Loucy (cell line): ENCODE results near the gene F11.
"Not testable (repeated sequence)": the region's sequence is repeated elsewhere in the genome, so short reads cannot be mapped to it uniquely, and the experiment has no call there.

Experiments
- H2AFZ ChIP-seq: fragments of 200-600 bp; sonication (generic); 2 replicates; pipeline ENCODE4 v1.6.0; 2016; ENCODE audit warnings: antibody characterized with exemption, mild to moderate bottlenecking, low read length, moderate library complexity
- H3F3A ChIP-seq: fragments of 200-600 bp; 2 replicates; pipeline ENCODE4 v1.6.0; 2016; ENCODE audit warnings: antibody characterized with exemption, low read depth, mild to moderate bottlenecking
- H3K27me3 ChIP-seq: fragments of 200-600 bp; sonication (generic); 2 replicates; pipeline ENCODE4 v1.6.1; 2014; ENCODE audit warnings: low read length, mild to moderate bottlenecking; ENCODE audit not compliant: insufficient read depth, poor library complexity, severe bottlenecking
- H3K36me3 ChIP-seq: fragments of 200-600 bp; sonication (generic); 2 replicates; pipeline ENCODE4 v1.6.1; 2016; ENCODE audit warnings: low read length; ENCODE audit not compliant: insufficient read depth
- H3K4me1 ChIP-seq: fragments of 200-600 bp; sonication (generic); 2 replicates; pipeline ENCODE4 v1.5.1; 2014; ENCODE audit warnings: low read length, mild to moderate bottlenecking; ENCODE audit not compliant: insufficient read depth, poor library complexity, severe bottlenecking
- H3K4me2 ChIP-seq: fragments of 200-600 bp; sonication (generic); 2 replicates; pipeline ENCODE4 v1.6.0; 2014; ENCODE audit warnings: antibody characterized with exemption, low read length, low read depth, mild to moderate bottlenecking; ENCODE audit not compliant: poor library complexity, severe bottlenecking
- H3K4me3 ChIP-seq: fragments of 200-600 bp; sonication (generic); 2 replicates; pipeline ENCODE4 v1.5.1; 2014; ENCODE audit warnings: low read length, mild to moderate bottlenecking, mixed read lengths; ENCODE audit not compliant: poor library complexity, severe bottlenecking
- H3K79me2 ChIP-seq: fragments of 200-600 bp; sonication (generic); 2 replicates; pipeline ENCODE4 v1.6.1; 2014; ENCODE audit warnings: low read length; ENCODE audit not compliant: insufficient read depth
- H3K9ac ChIP-seq: fragments of 200-600 bp; sonication (generic); 2 replicates; pipeline ENCODE4 v1.6.0; 2014; ENCODE audit warnings: mild to moderate bottlenecking, low read depth, low read length, moderate library complexity; ENCODE audit not compliant: poor library complexity, severe bottlenecking
- H3K9me2 ChIP-seq: fragments of 200-600 bp; sonication (generic); replicated peaks from 2 replicates; pipeline ENCODE4 v1.6.1; 2016; ENCODE audit warnings: low read depth, low read length, mixed read lengths
- H3K9me3 ChIP-seq: fragments of 200-600 bp; sonication (generic); 2 replicates; pipeline ENCODE4 v1.6.1; 2014; ENCODE audit warnings: mild to moderate bottlenecking, antibody characterized with exemption, low read length, low read depth; ENCODE audit not compliant: insufficient read depth
- H4K20me1 ChIP-seq: fragments of 200-600 bp; sonication (generic); 2 replicates; pipeline ENCODE4 v1.6.0; 2014; ENCODE audit warnings: antibody characterized with exemption, low read length, mild to moderate bottlenecking; ENCODE audit not compliant: insufficient read depth, poor library complexity, severe bottlenecking
- EZH2phosphoT487 ChIP-seq: fragments of 200-600 bp; IDR thresholded peaks from 2 replicates; pipeline ENCODE4 v1.6.1; 2018; ENCODE audit warnings: antibody characterized with exemption, mild to moderate bottlenecking, moderate library complexity, borderline replicate concordance
- TF ChIP-seq, protein P1 (sequence below): fragments of 200-600 bp; sonication (generic); conservative IDR thresholded peaks from 2 replicates; pipeline ENCODE4 v1.5.1; 2014; ENCODE audit warnings: mild to moderate bottlenecking, antibody characterized with exemption, low read length

The F11 gene

DNA sequence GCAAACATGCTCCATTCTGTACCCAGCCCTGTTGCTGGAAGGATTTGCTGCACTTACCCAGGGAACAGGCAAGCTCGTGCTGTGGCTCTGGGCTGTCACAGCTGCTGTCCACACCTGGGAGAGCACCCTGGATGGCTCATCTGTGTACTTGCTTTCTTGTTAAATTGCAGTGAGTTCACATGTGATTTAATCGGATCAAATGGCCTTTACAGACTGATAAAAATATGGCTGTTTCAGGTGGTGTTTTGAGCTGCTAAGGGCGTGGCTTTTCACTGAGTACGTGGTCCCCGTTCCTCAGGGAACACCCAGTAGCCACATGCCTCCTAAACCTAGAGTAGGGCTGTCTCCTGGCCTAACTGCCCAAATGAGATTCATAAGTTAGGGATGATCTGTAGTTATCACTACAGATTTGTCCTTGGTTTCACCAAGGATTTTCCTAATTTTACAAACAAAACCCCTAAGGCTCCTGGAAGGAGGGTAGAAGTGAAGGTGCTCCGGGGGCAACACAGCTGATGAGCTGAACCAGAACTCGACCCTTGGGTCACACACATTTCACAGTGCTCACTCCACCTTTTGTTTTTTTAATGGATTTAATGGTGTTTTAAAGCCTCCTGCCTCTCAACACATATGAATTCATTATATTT, 25.0 kb upstream of the F11 start:
- no peaks in the 10 kb centered on the region for H3F3A ChIP-seq
- H2AFZ ChIP-seq = no peak overlapping the region
- H3K9me2 ChIP-seq = no peaks in the 10 kb centered on the region
- no peaks in the 10 kb centered on the region for H3K9me3 ChIP-seq
- no peaks in the 10 kb centered on the region for H3K36me3 ChIP-seq
- H4K20me1 ChIP-seq = no peaks in the 10 kb centered on the region
- no peak overlapping the region for H3K9ac ChIP-seq
- H3K4me1 ChIP-seq = no peaks in the 10 kb centered on the region
- no peak for TF ChIP-seq EZH2phosphoT487
- TF ChIP-seq, protein P1, sequence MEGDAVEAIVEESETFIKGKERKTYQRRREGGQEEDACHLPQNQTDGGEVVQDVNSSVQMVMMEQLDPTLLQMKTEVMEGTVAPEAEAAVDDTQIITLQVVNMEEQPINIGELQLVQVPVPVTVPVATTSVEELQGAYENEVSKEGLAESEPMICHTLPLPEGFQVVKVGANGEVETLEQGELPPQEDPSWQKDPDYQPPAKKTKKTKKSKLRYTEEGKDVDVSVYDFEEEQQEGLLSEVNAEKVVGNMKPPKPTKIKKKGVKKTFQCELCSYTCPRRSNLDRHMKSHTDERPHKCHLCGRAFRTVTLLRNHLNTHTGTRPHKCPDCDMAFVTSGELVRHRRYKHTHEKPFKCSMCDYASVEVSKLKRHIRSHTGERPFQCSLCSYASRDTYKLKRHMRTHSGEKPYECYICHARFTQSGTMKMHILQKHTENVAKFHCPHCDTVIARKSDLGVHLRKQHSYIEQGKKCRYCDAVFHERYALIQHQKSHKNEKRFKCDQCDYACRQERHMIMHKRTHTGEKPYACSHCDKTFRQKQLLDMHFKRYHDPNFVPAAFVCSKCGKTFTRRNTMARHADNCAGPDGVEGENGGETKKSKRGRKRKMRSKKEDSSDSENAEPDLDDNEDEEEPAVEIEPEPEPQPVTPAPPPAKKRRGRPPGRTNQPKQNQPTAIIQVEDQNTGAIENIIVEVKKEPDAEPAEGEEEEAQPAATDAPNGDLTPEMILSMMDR = no peak
- no peaks in the 10 kb centered on the region for H3K79me2 ChIP-seq
- no peaks in the 10 kb centered on the region for H3K27me3 ChIP-seq
- no peak overlapping the region for H3K4me3 ChIP-seq
- H3K4me2 ChIP-seq = no peak overlapping the region

DNA sequence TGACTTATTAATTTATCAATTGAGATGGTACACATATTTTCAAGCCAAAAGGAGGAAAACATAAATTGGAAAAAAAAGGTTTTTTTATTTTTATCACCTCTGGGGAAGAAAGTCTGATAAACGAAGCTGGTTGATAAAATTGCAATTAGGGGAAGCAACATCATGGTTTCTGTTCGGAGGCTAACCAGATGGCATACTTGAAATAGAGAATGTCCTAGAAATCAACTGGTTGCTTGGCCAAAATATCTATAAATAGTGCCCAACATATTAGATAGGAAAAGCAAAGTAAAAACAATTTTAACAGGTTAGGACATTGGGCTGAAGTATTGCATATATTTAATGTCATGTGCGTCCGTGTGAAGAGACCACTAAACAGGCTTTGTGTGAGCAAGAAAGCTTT, 24.4 kb upstream of the F11 start:
- no peaks in the 10 kb centered on the region for H3K9me3 ChIP-seq
- no peaks in the 10 kb centered on the region for H3K36me3 ChIP-seq
- H3K4me1 ChIP-seq = no peaks in the 10 kb centered on the region
- TF ChIP-seq, protein P1 = no peak
- TF ChIP-seq EZH2phosphoT487 = no peak
- H4K20me1 ChIP-seq = no peaks in the 10 kb centered on the region
- no peak overlapping the region for H3K4me2 ChIP-seq
- H3F3A ChIP-seq = no peaks in the 10 kb centered on the region
- H2AFZ ChIP-seq = no peak overlapping the region
- no peak overlapping the region for H3K9ac ChIP-seq
- H3K79me2 ChIP-seq = no peaks in the 10 kb centered on the region
- H3K9me2 ChIP-seq = no peaks in the 10 kb centered on the region
- no peaks in the 10 kb centered on the region for H3K27me3 ChIP-seq
- H3K4me3 ChIP-seq = no peak overlapping the region

DNA sequence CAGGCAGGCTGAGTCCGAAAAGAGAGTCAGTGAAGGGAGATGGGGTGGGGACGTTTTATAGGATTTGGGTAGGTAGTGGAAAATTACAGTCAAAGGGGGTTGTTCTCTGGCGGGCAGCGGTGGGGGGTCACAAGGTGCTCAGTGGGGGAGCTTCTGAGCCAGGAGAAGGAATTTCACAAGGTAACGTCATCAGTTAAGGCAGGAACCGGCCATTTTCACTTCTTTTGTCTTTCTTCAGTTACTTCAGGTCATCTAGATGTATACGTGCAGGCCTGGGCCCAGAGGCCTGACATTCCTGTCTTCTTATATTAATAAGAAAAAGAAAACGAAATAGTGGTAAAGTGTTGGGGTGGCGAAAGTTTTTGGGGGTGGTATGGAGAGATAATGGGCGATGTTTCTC, 24.0 kb upstream of the F11 start:
- not testable (repeated sequence) for H3K4me1 ChIP-seq, H3K36me3 ChIP-seq, H3K9me2 ChIP-seq, H2AFZ ChIP-seq, H3K27me3 ChIP-seq, H3K4me2 ChIP-seq, H3K4me3 ChIP-seq, H3K9ac ChIP-seq, H4K20me1 ChIP-seq, H3F3A ChIP-seq, H3K9me3 ChIP-seq, H3K79me2 ChIP-seq

DNA sequence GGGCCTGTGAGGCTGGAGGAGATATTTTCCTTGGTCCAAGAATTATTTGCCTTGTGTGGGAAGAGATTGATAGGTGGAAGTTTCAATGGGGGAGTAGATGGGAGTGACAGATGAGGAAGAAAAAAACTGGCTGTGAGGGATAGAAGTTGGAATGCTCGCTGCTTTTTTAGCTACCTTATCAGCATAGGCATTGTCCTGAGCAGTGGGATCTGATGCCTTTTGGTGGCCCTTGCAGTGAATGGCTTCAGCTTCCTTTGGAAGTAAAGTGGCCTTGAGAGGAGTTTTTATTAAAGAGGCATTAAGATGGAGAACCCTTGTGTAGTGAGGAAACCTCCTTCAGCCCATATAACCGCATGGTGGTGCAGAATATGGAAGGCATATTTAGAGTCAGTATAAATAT, 22.7 kb upstream of the F11 start:
- no peaks in the 10 kb centered on the region for H3F3A ChIP-seq
- no peaks in the 10 kb centered on the region for H3K79me2 ChIP-seq
- no peaks in the 10 kb centered on the region for H3K9me3 ChIP-seq
- no peak overlapping the region for H3K4me2 ChIP-seq
- H3K4me1 ChIP-seq = no peaks in the 10 kb centered on the region
- no peaks in the 10 kb centered on the region for H4K20me1 ChIP-seq
- no peak overlapping the region for H3K4me3 ChIP-seq
- H3K9ac ChIP-seq = no peak overlapping the region
- H2AFZ ChIP-seq = no peak overlapping the region
- no peaks in the 10 kb centered on the region for H3K27me3 ChIP-seq
- H3K9me2 ChIP-seq = no peaks in the 10 kb centered on the region
- no peaks in the 10 kb centered on the region for H3K36me3 ChIP-seq
- TF ChIP-seq EZH2phosphoT487 = no peak
- TF ChIP-seq, protein P1 = no peak
